Nephron (organoid): ENCODE data around the gene RPL14.

Experiments
- H3K27ac Mint-ChIP-seq, 3 experiments: 2 replicates each; pipeline ENCODE4 v1.8.0; 2020; ENCODE audit warnings: mixed read lengths in 3 of 3, mild to moderate bottlenecking in 2 of 3, moderate library complexity in 1 of 3
- H3K27me3 Mint-ChIP-seq: 2 replicates; pipeline ENCODE4 v1.8.0; 2021; ENCODE audit warnings: low read depth, mild to moderate bottlenecking, moderate library complexity, mixed read lengths
- H3K36me3 Mint-ChIP-seq: 2 replicates; pipeline ENCODE4 v1.8.0; 2020; ENCODE audit warnings: low read depth, mixed read lengths
- H3K4me1 Mint-ChIP-seq: 2 replicates; pipeline ENCODE4 v1.8.0; 2020; ENCODE audit warnings: mixed read lengths
- H3K4me3 Mint-ChIP-seq, 3 experiments: 2 replicates each; pipeline ENCODE4 v1.8.0; 2020; ENCODE audit warnings: mild to moderate bottlenecking in 3 of 3, mixed read lengths in 3 of 3, moderate library complexity in 2 of 3
- H3K9me3 Mint-ChIP-seq: 2 replicates; pipeline ENCODE4 v1.8.0; 2020; ENCODE audit warnings: mixed read lengths
- CTCF ChIP-seq, 3 experiments: fragments of 200-600 bp; sonication (generic); IDR thresholded peaks; one replicate each; pipeline ENCODE4 v1.5.0; 2021; ENCODE audit warnings: antibody characterized with exemption in 3 of 3; ENCODE audit not compliant: unreplicated experiment in 3 of 3

Gene RPL14

GRCh38 chr3:40476478-40477470, 19.6 kb downstream of the RPL14 start, which contains the start of gene ZNF619:
ZNF619 (plus strand) TSS chr3:40477122; CDS start chr3:40477980, 858 bp downstream.
- Mint-ChIP-seq H3K27ac (peak within 1 kb of the TSS; percentile 53 to 83 (median 73)), H3K27me3 (no peaks in the 10 kb centered on the region), H3K36me3 (no peaks in the 10 kb centered on the region), H3K9me3 (no peaks in the 10 kb centered on the region), H3K4me3 (peak within 1 kb of the TSS; percentile 88 to 95 (median 90)), H3K4me1 (peaks cover 7% of the 10 kb centered on the region)
- no peak for TF ChIP-seq CTCF (IDR thresholded peaks at IDR 0.05; ENCODE audit: unreplicated experiment in 3 of 3)

- Mint-ChIP-seq H3K36me3 (peaks cover 4% of the 10 kb centered on the region), H3K27ac (peak overlapping the region; percentile 53 to 83 (median 66))
Measured at GRCh38 chr3:40477666-40478065, 20.5 kb downstream of the RPL14 start.

GRCh38 chr3:40487172-40487571, 30.0 kb downstream of the RPL14 start:
- no peak for TF ChIP-seq CTCF (IDR thresholded peaks at IDR 0.05; ENCODE audit: unreplicated experiment in 3 of 3)
- Mint-ChIP-seq H3K9me3 (peaks cover 21% of the 10 kb centered on the region), H3K27me3 (no peaks in the 10 kb centered on the region), H3K4me3 (no peak overlapping the region), H3K36me3 (peaks cover 54% of the 10 kb centered on the region), H3K27ac (no peak overlapping the region), H3K4me1 (no peaks in the 10 kb centered on the region)

More at GRCh38 chr3:40477666-40478065, 20.5 kb downstream of the RPL14 start:
- Mint-ChIP-seq H3K27me3 (no peaks in the 10 kb centered on the region), H3K4me3 (peak overlapping the region; percentile 88 to 95 (median 90)), H3K9me3 (no peaks in the 10 kb centered on the region), H3K4me1 (peaks cover 7% of the 10 kb centered on the region)
- TF ChIP-seq CTCF (IDR thresholded peaks at IDR 0.05; ENCODE audit: unreplicated experiment in 3 of 3), result no peak

- no peaks in the 10 kb centered on the region for H3K4me1 Mint-ChIP-seq
- peaks cover 21% of the 10 kb centered on the region for H3K9me3 Mint-ChIP-seq
- no peak overlapping the region for H3K4me3 Mint-ChIP-seq
- H3K36me3 Mint-ChIP-seq, result peaks cover 38% of the 10 kb centered on the region
- no peak for TF ChIP-seq CTCF (IDR thresholded peaks at IDR 0.05; ENCODE audit: unreplicated experiment in 3 of 3)
- H3K27me3 Mint-ChIP-seq, result no peaks in the 10 kb centered on the region
- no peak overlapping the region for H3K27ac Mint-ChIP-seq
Measured at GRCh38 chr3:40490916-40491315, 33.8 kb downstream of the RPL14 start.

- no peaks in the 10 kb centered on the region for H3K4me1 Mint-ChIP-seq
- peaks cover 8% of the 10 kb centered on the region for H3K36me3 Mint-ChIP-seq
- H3K4me3 Mint-ChIP-seq, result no peak overlapping the region
- H3K27ac Mint-ChIP-seq, result no peak overlapping the region
- peaks cover 2% of the 10 kb centered on the region for H3K9me3 Mint-ChIP-seq
- no peaks in the 10 kb centered on the region for H3K27me3 Mint-ChIP-seq
- TF ChIP-seq CTCF (IDR thresholded peaks at IDR 0.05; ENCODE audit: unreplicated experiment in 3 of 3), result no peak
Measured at GRCh38 chr3:40494698-40495097, 37.6 kb downstream of the RPL14 start.
